ENCODE measurements around the gene MAGI1. TPM values are rescaled to one million over a fixed set of nuclear protein-coding genes. Genes with fewer than 3 reads are reported as not detected.

Gene MAGI1
- total RNA-seq, 3 donors from 2014 or later: 22.1 to 94.4 (median 70.5) TPM

GRCh38 chr3:65635657-65636056, 403.1 kb downstream of the MAGI1 start:
- intact Hi-C loops (cut with DNase I; ENCODE audit: low total_unique reads): no loop called here
- TF ChIP-seq CTCF (IDR thresholded peaks at IDR 0.05) (no peak), POLR2AphosphoS5 (IDR thresholded peaks at IDR 0.05) (no peak), POLR2A (IDR thresholded peaks at IDR 0.05) (no peak)
- no peak for DNase-seq (ENCODE audit: low spot score in 2 of 2)
- Histone ChIP-seq H3K36me3 (no peaks in the 10 kb centered on the region), H3K27me3 (no peaks in the 10 kb centered on the region), H3K9me3 (no peaks in the 10 kb centered on the region), H3K27ac (no peak overlapping the region), H3K4me1 (no peaks in the 10 kb centered on the region), H3K4me3 (no peak overlapping the region)

- DNase-seq (ENCODE audit: low spot score in 2 of 2): no peak
- Histone ChIP-seq H3K9me3 (no peaks in the 10 kb centered on the region), H3K27me3 (no peaks in the 10 kb centered on the region), H3K27ac (no peak overlapping the region), H3K4me3 (no peak overlapping the region), H3K36me3 (no peaks in the 10 kb centered on the region), H3K4me1 (no peaks in the 10 kb centered on the region)
- intact Hi-C loops (cut with DNase I; ENCODE audit: low total_unique reads): no loop called here
- TF ChIP-seq CTCF (IDR thresholded peaks at IDR 0.05) (no peak), POLR2A (IDR thresholded peaks at IDR 0.05) (no peak), POLR2AphosphoS5 (IDR thresholded peaks at IDR 0.05) (no peak)
Measured at GRCh38 chr3:65633018-65633638, 405.6 kb downstream of the MAGI1 start.

GRCh38 chr3:65632414-65632813, 406.3 kb downstream of the MAGI1 start:
- intact Hi-C loops (cut with DNase I; ENCODE audit: low total_unique reads): no loop called here
- Histone ChIP-seq H3K36me3 (no peaks in the 10 kb centered on the region), H3K9me3 (no peaks in the 10 kb centered on the region), H3K4me1 (no peaks in the 10 kb centered on the region), H3K27ac (no peak overlapping the region), H3K27me3 (no peaks in the 10 kb centered on the region), H3K4me3 (no peak overlapping the region)
- no peak for DNase-seq (ENCODE audit: low spot score in 2 of 2)
- TF ChIP-seq CTCF (IDR thresholded peaks at IDR 0.05) (no peak), POLR2AphosphoS5 (IDR thresholded peaks at IDR 0.05) (no peak), POLR2A (IDR thresholded peaks at IDR 0.05) (no peak)

GRCh38 chr3:65628978-65629377, 409.7 kb downstream of the MAGI1 start:
- H3K4me3 ChIP-seq: no peak overlapping the region

GRCh38 chr3:65627062-65627461, 411.7 kb downstream of the MAGI1 start:
- no peak overlapping the region for H3K27ac ChIP-seq
- TF ChIP-seq CTCF (IDR thresholded peaks at IDR 0.05) (no peak), POLR2AphosphoS5 (IDR thresholded peaks at IDR 0.05) (no peak), POLR2A (IDR thresholded peaks at IDR 0.05) (no peak)
- H3K4me1 ChIP-seq: no peaks in the 10 kb centered on the region
- H3K4me3 ChIP-seq: no peak overlapping the region
- intact Hi-C loops (cut with DNase I; ENCODE audit: low total_unique reads): no loop called here
- H3K9me3 ChIP-seq: no peaks in the 10 kb centered on the region
- H3K36me3 ChIP-seq: no peaks in the 10 kb centered on the region
- DNase-seq (ENCODE audit: low spot score in 2 of 2): no peak
- no peaks in the 10 kb centered on the region for H3K27me3 ChIP-seq

More at GRCh38 chr3:65628978-65629377, 409.7 kb downstream of the MAGI1 start:
- intact Hi-C loops (cut with DNase I; ENCODE audit: low total_unique reads): no loop called here
- no peak for DNase-seq (ENCODE audit: low spot score in 2 of 2)
- Histone ChIP-seq H3K27me3 (no peaks in the 10 kb centered on the region), H3K27ac (no peak overlapping the region), H3K9me3 (no peaks in the 10 kb centered on the region), H3K36me3 (no peaks in the 10 kb centered on the region), H3K4me1 (no peaks in the 10 kb centered on the region)
- TF ChIP-seq CTCF (IDR thresholded peaks at IDR 0.05) (no peak), POLR2A (IDR thresholded peaks at IDR 0.05) (no peak), POLR2AphosphoS5 (IDR thresholded peaks at IDR 0.05) (no peak)

All from breast epithelium (tissue), 4 donors.